Kidney epithelial cell (primary cell): ENCODE results near the gene TSPO. TPM values are rescaled to one million over a fixed set of nuclear protein-coding genes. Genes with fewer than 3 reads are reported as not detected.
"Not testable (repeated sequence)": the region's sequence is repeated elsewhere in the genome, so short reads cannot be mapped to it uniquely, and the experiment has no call there.

Experiments used
- DNase-seq: peaks from one replicate; pipeline ENCODE4 v3.0.0-alpha.2; 2010; ENCODE audit warnings: low read depth
- H3K27me3 ChIP-seq: 2 replicates; pipeline ENCODE4 v1.6.0; 2011; ENCODE audit warnings: low read length; ENCODE audit not compliant: control insufficient read depth, insufficient read depth
- H3K36me3 ChIP-seq: 2 replicates; pipeline ENCODE4 v1.5.1; 2011; ENCODE audit warnings: low read length; ENCODE audit not compliant: control insufficient read depth, insufficient read depth
- H3K4me3 ChIP-seq: 2 replicates; pipeline ENCODE4 v1.5.1; 2011; ENCODE audit warnings: low read depth, mild to moderate bottlenecking, control low read depth, low read length
- CTCF ChIP-seq: IDR thresholded peaks from 2 replicates; pipeline ENCODE4 v1.5.1; 2011; ENCODE audit warnings: mild to moderate bottlenecking, moderate library complexity, low read length, control low read depth, inconsistent platforms; ENCODE audit not compliant: insufficient read depth, poor library complexity, severe bottlenecking
- total RNA-seq: library from RNA; depleted of rRNA; stranded (reverse); fragments of >200 nt; gene quantifications from 2 replicates; pipeline ENCODE4 v1.2.3, GENCODE V29; 2015

The TSPO gene
- total RNA-seq, 1 donor from 2014 or later: 394 TPM

GRCh38 chr22:43135565-43135964 is 15.8 kb upstream of the TSPO start:
- TF ChIP-seq CTCF: no peak
- H3K4me3 ChIP-seq: no peak overlapping the region
- H3K36me3 ChIP-seq: peaks cover 3% of the 10 kb centered on the region
- no peaks in the 10 kb centered on the region for H3K27me3 ChIP-seq
- DNase-seq: no peak

- H3K4me3 ChIP-seq: no peak overlapping the region
- peaks cover 3% of the 10 kb centered on the region for H3K36me3 ChIP-seq
- peak; percentile 78 for TF ChIP-seq CTCF
- H3K27me3 ChIP-seq: no peaks in the 10 kb centered on the region
- DNase-seq: no peak
These were observed 15.1 kb upstream of the TSPO start for GRCh38 chr22:43136255-43136654.

- no peak for DNase-seq
- no peak for TF ChIP-seq CTCF
- peaks cover 3% of the 10 kb centered on the region for H3K36me3 ChIP-seq
- no peak overlapping the region for H3K4me3 ChIP-seq
- no peaks in the 10 kb centered on the region for H3K27me3 ChIP-seq
These were observed 14.6 kb upstream of the TSPO start for GRCh38 chr22:43136801-43137200.

DNA sequence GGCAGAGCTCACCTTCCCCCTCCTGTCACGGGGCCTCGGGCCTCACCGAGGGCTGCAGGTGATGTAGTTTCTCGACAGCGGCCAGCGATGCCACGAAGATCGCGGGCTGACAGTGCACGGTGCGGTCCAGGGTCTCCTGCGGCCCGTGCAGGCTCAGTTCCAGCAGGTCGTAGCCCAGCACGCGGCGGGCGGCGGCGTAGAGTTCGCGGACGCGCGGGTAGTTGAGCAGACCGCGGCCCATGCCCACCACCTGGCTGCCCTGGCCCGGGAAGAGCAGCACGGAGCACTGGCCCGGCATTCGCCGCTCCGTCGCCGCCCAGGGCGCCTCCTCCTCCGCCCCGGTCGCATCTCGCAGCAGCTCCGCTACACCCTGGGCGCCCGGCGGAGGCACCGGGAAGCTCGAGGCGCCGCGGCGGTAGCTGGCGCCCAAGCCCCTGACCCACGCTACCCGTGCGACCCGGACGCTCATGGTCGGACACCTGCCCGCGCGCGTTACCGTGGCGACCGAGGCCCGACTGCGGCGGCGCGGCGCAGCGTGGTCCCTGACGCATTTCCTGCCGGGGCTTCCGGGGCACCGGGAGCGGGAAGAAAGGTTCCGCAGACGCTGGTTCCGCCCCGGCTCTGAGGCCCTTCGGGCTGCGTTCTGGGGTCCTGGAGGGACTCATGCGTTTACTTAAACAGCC is 8.3 kb upstream of the TSPO start, which contains the start of gene MCAT:
Gene MCAT (minus strand): TSS at position 519 of the 683 bp plus-strand sequence. CDS start 50 bp downstream, at position 469.
- no peak for TF ChIP-seq CTCF
- Histone ChIP-seq H3K4me3 (peak within 1 kb of the TSS; percentile 86), H3K27me3 (no peaks in the 10 kb centered on the region), H3K36me3 (no peaks in the 10 kb centered on the region)
- no peak for DNase-seq

GRCh38 chr22:43144949-43145348 is 6.4 kb upstream of the TSPO start:
- no peak for TF ChIP-seq CTCF
- no peak for DNase-seq

DNA sequence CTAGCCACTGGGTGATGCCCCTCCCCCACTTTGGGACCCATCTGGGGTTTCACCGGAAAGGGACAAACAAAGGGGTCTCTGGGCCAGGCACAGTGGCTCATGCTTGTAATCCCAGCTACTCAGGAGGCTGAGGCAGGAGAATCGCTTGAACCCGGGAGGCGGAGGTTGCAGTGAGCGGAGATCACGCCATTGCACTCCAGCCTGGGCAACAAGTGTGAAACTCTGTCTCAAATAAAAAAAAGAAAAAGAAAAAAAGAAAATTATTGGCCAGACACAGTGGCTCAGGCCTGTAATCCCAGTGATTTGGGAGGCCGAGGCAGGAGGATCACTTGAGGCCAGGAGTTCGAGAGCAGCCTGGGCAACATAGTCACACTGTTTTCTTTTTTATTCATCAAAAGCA is 6.0 kb upstream of the TSPO start:
- not testable (repeated sequence) for H3K4me3 ChIP-seq, H3K36me3 ChIP-seq, DNase-seq, H3K27me3 ChIP-seq

More at GRCh38 chr22:43144949-43145348, 6.4 kb upstream of the TSPO start:
- no peaks in the 10 kb centered on the region for H3K36me3 ChIP-seq
- no peak overlapping the region for H3K4me3 ChIP-seq
- H3K27me3 ChIP-seq: no peaks in the 10 kb centered on the region

DNA sequence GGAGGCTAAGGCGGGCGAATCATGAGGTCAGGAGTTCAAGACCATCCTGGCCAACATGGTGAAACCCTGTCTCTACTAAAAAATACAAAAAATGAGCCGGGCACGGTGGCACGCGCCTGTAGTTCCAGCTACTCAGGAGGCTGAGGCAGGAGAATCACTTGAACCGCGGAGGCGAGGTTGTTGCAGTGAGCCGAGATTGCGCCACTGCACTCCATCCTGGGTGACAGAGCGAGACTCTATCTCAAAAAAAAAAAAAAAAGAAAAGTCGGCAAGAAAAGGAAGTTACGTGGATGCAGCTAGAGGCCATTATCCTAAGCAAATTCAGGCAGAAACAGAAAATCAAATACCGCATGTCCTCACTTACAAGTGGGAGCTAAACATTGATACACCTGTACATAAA is 5.0 kb upstream of the TSPO start:
- not testable (repeated sequence) for H3K4me3 ChIP-seq, H3K27me3 ChIP-seq, DNase-seq, H3K36me3 ChIP-seq
